Ascending aorta (tissue), 2 donors: Measurements from ENCODE around the gene B3GALT6. TPM values are rescaled to one million over a fixed set of nuclear protein-coding genes. Genes with fewer than 3 reads are reported as not detected.

Source experiments
- DNase-seq, 2 donors: peaks; one replicate each; pipeline ENCODE4 v3.0.0-alpha.2; 2019; ENCODE audit warnings: low spot score in 2 of 2
- H3K27ac ChIP-seq, 2 donors: fragments of 200-600 bp; sonication (generic); one replicate each; pipeline ENCODE4 v1.5.1; 2016 to 2017; ENCODE audit warnings: mild to moderate bottlenecking in 1 of 2
- H3K27me3 ChIP-seq: fragments of 200-600 bp; sonication (generic); one replicate; pipeline ENCODE4 v1.5.1; 2017
- H3K36me3 ChIP-seq, 2 donors: fragments of 200-600 bp; sonication (generic); one replicate each; pipeline ENCODE4 v1.5.1; 2016
- H3K4me1 ChIP-seq, 2 donors: fragments of 200-600 bp; sonication (generic); one replicate each; pipeline ENCODE4 v1.5.1; 2016 to 2017; ENCODE audit warnings: mild to moderate bottlenecking in 1 of 2
- H3K4me3 ChIP-seq, 2 donors: fragments of 200-600 bp; sonication (generic); one replicate each; pipeline ENCODE4 v1.5.1; 2016 to 2017; ENCODE audit warnings: mild to moderate bottlenecking in 1 of 2
- H3K9me3 ChIP-seq, 2 donors: fragments of 200-600 bp; sonication (generic); one replicate each; pipeline ENCODE4 v1.5.1; 2016
- intact Hi-C: fragments of 100-400 bp; cut with DNase I; formaldehyde crosslinking; loops from one replicate; pipeline ENCODE4 v1.15.1; 2023
- total RNA-seq: library from RNA; depleted of rRNA; stranded (reverse); fragments of >200 nt; gene quantifications from one replicate; pipeline ENCODE4 v1.1.0, GENCODE V29; 2016
- TF ChIP-seq, protein P1 (sequence below), 3 experiments: fragments of 200-600 bp in 2 of 3; fragments of 450-650 bp in 1 of 3; sonication (generic) in 2 of 3; IDR thresholded peaks; one replicate each; pipeline ENCODE4 v1.5.1; 2016 to 2019; ENCODE audit warnings: antibody characterized with exemption in 3 of 3, mild to moderate bottlenecking in 1 of 3, moderate library complexity in 1 of 3

Gene B3GALT6
- total RNA-seq, 1 donor from 2014 or later: 94.9 TPM

DNA sequence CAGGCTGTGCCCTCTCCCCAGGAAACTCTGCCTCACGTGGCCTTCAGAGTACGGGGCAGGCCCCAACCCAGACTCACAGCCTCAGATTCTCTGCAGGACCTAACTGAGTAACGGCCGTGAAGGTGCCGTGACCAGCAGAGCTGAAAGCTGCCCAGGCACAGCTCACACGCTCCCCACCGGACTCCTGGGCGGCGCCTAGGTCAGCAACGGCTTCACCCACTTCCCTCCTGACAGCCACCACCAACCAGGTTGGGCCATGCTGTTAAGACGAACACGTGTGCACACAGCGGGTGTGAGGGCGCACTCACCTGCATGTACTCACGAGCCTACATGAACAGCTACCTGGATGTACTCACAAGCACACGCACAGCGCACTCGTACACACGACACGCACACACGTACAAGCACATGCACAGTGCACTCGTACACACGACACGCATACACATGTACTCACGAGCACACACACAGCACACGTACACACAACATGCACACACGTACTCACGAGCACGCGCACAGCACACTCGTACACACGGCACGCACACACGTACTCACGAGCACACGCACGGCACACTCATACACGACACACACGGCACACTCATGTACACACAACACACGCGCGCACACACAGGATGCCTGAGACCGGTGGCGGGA lies 9.3 kb upstream of the B3GALT6 start:
- Histone ChIP-seq H3K4me1 (no peaks in the 10 kb centered on the region), H3K9me3 (no peaks in the 10 kb centered on the region), H3K36me3 (peaks cover 79 to 98% of the 10 kb centered on the region in 2 donors), H3K27me3 (no peaks in the 10 kb centered on the region), H3K27ac (no peak overlapping the region), H3K4me3 (no peak overlapping the region)
- TF ChIP-seq, protein P1, sequence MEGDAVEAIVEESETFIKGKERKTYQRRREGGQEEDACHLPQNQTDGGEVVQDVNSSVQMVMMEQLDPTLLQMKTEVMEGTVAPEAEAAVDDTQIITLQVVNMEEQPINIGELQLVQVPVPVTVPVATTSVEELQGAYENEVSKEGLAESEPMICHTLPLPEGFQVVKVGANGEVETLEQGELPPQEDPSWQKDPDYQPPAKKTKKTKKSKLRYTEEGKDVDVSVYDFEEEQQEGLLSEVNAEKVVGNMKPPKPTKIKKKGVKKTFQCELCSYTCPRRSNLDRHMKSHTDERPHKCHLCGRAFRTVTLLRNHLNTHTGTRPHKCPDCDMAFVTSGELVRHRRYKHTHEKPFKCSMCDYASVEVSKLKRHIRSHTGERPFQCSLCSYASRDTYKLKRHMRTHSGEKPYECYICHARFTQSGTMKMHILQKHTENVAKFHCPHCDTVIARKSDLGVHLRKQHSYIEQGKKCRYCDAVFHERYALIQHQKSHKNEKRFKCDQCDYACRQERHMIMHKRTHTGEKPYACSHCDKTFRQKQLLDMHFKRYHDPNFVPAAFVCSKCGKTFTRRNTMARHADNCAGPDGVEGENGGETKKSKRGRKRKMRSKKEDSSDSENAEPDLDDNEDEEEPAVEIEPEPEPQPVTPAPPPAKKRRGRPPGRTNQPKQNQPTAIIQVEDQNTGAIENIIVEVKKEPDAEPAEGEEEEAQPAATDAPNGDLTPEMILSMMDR (IDR thresholded peaks at IDR 0.05): no peak
- intact Hi-C loops: no loop called here
- no peak for DNase-seq

DNA sequence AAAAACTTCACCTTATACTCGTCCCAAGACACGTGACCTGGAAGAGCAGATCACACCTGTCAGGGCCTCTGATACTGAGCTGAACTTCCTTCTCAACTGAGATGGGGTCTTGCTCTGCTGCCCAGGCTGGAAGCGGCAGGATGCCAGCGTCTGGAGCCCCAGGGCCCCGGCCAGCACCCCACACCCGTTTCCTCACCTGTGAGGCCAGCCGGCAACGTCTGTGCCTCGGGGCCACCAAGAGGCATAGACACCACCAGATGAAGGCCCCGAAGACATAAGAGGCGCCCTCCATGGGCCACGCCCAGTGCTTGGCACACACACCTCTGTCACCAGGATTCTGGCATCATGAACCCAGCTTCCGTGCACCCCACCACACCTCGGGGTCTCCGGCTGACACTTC lies 8.7 kb upstream of the B3GALT6 start:
- Histone ChIP-seq H3K36me3 (peaks cover 79 to 98% of the 10 kb centered on the region in 2 donors), H3K27ac (no peak overlapping the region), H3K4me3 (no peak overlapping the region), H3K9me3 (no peaks in the 10 kb centered on the region), H3K4me1 (no peaks in the 10 kb centered on the region), H3K27me3 (no peaks in the 10 kb centered on the region)
- TF ChIP-seq, protein P1 (IDR thresholded peaks at IDR 0.05): no peak
- no peak for DNase-seq
- intact Hi-C loops: no loop called here

GRCh38 chr1:1223891-1224290 lies 8.1 kb upstream of the B3GALT6 start:
- no peak overlapping the region for H3K4me3 ChIP-seq
- DNase-seq: no peak
- TF ChIP-seq, protein P1 (IDR thresholded peaks at IDR 0.05): no peak
- no peaks in the 10 kb centered on the region for H3K27me3 ChIP-seq
- no peaks in the 10 kb centered on the region for H3K4me1 ChIP-seq
- intact Hi-C loops: no loop called here
- H3K27ac ChIP-seq: no peak overlapping the region
- peaks cover 77 to 98% of the 10 kb centered on the region in 2 donors for H3K36me3 ChIP-seq
- H3K9me3 ChIP-seq: no peaks in the 10 kb centered on the region

DNA sequence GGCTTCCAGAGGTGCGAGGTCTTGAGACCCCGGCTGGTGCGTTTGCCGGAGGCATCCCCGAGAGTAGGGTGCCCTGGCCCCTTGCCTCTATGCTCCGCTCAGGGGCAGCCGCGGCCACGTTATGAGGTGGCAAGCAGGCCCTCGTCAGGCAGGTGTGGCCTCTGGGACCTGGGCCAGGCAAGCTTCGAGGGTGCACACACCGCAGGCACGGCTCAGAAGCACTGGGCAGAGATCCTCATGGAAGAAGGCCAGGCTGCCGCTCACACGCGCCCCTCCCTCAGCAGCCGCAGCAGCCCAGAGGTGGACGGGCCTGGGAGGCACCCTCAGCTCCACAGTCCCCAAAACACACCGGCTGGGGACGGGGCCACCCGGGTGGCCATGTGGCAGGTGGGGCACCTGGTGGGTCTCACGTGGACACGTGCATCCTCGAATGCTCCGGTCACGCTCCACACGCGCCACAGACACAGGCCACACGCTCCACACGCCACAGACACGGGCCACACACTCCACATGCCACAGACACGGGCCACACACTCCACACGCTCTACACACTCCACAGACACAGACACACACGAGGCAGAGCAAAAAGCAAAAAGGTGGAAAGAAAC lies 6.7 kb upstream of the B3GALT6 start:
- H3K9me3 ChIP-seq: no peaks in the 10 kb centered on the region
- intact Hi-C loops: no loop called here
- H3K27me3 ChIP-seq: no peaks in the 10 kb centered on the region
- H3K36me3 ChIP-seq: peaks cover 64 to 86% of the 10 kb centered on the region in 2 donors
- DNase-seq: no peak
- H3K27ac ChIP-seq: no peak overlapping the region
- peaks cover 9 to 10% of the 10 kb centered on the region in 2 donors for H3K4me1 ChIP-seq
- TF ChIP-seq, protein P1 (IDR thresholded peaks at IDR 0.05): no peak
- H3K4me3 ChIP-seq: no peak overlapping the region

DNA sequence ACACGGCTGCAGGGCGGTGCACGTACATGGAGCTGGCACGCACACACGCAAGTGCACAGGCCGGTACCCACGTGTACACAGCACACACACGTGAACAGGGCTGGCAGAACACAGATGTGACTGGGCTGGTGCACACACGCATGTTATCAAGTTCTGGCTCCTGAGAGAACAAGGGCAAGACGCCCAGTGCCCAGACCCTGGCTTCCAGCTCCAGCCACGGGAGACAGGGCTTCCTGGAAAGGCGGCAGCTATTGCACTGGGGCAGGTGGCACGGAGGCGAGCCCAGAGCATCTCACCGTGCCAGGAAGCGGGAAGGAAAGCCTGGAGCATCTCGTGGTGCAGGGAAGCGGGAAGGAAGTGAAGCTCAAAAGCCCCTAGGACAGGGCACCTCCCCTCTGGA lies 6.1 kb upstream of the B3GALT6 start:
- H3K4me1 ChIP-seq: peaks cover 14 to 16% of the 10 kb centered on the region in 2 donors
- no peak overlapping the region for H3K4me3 ChIP-seq
- H3K27ac ChIP-seq: no peak overlapping the region
- H3K27me3 ChIP-seq: no peaks in the 10 kb centered on the region
- no peak for DNase-seq
- intact Hi-C loops: no loop called here
- H3K9me3 ChIP-seq: no peaks in the 10 kb centered on the region
- TF ChIP-seq, protein P1 (IDR thresholded peaks at IDR 0.05): no peak
- peaks cover 63 to 81% of the 10 kb centered on the region in 2 donors for H3K36me3 ChIP-seq
